ENCODE data around the gene OLA1. TPM values are rescaled to one million over a fixed set of nuclear protein-coding genes. Genes with fewer than 3 reads are reported as not detected.

The OLA1 gene
- polyA plus RNA-seq, 2 of the 4 experiments (the other 2 are of a cell fraction), result 127 to 226 TPM

DNA sequence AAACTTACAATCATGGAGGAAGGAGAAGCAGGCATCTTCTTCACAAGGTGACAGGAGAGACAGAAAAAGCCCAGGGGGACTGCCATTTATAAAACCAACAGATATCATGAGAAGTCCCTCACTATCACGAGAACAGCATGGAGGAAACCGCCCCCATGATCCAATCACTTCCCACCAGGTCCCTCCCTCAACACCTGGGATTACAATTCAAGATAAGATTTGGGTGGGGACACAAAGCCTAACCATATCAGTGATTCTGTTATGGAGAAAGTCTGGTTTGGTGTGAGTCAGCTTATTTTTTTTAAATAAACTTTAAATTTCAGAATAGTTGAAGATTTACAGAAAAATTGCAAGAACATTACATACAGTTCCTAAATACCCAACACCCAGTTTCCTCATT, 198.4 kb downstream of the OLA1 start:
- ChIA-PET POLR2A (no interaction called here), CTCF (interaction anchor here (0.8 kb wide), 1 partner anchor 10 kb away, joined by 3 read pairs; no protein-coding TSS in a partner anchor)
- no peak for FAIRE-seq

DNA sequence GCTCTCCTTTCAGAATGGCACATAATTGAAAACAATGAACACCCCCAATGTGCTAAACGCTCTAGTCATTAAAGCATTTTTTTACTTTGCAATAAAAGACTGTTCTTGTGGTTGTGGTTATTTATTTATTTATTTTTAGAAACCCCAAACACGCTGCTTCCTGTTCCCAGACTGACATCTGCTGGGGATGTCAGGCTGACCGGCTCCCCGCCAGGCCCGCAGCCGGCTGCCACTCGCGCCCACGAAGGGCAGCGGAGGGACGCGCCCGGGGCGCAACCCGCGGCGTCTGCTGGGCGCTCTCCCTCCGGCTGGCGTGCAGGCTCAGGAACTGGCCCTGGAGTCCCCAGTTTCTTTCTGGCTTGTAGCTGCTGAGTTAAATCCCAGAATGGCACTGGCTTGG, 200.1 kb downstream of the OLA1 start:
- TF ChIP-seq RAD21 (conservative IDR thresholded peaks at IDR 0.05 in 1 of 2, IDR thresholded peaks at IDR 0.05 in 1 of 2) (peak; percentile 14 to 19; a peak in 1 of 5 replicates), HOXA7 (CRISPR knock-in tag; IDR thresholded peaks at IDR 0.05) (no peak)
- ChIA-PET CTCF (interaction anchor here (0.5 to 1.2 kb wide), 3 partner anchors 8 to 390 kb away, joined by 3 to 5 read pairs (median 4); no protein-coding TSS in a partner anchor), POLR2A (interaction anchor here (0.5 kb wide), 1 partner anchor 84 kb away, joined by 3 read pairs; no protein-coding TSS in a partner anchor)
- WGBS (ENCODE audit: missing lambda C conversion rate), result 94% methylated on average over 11 of the region's 20 CpGs
- Histone ChIP-seq H3K27ac (peak overlapping the region in 1 of 2 experiments; percentile 93; a peak in 2 of 6 replicates), H3K4me3 (no peak overlapping the region), H3K9me3 (no peaks in the 10 kb centered on the region), H3K4me1 (peaks cover 26% of the 10 kb centered on the region), H3K4me2 (no peak overlapping the region)
- FAIRE-seq, result no peak
- no peak for DNase-seq (ENCODE audit: low read depth in 1 of 2, low spot score in 1 of 2)
- ATAC-seq, result no peak

More for the DNA sequence above, 198.4 kb downstream of the OLA1 start:
- peak overlapping the region; percentile 85 to 93 for H3K27ac ChIP-seq
- ATAC-seq (no peak), DNase-seq (ENCODE audit: low read depth in 1 of 2, low spot score in 1 of 2) (no peak)
- 86% methylated on average over 2 of the region's 2 CpGs for WGBS (ENCODE audit: missing lambda C conversion rate)
- no peaks in the 10 kb centered on the region for H3K9me3 ChIP-seq
- H3K4me1 ChIP-seq, result peaks cover 37% of the 10 kb centered on the region
- no peak for TF ChIP-seq KDM1A (IDR thresholded peaks at IDR 0.05; ENCODE audit: low read depth)
- TF ChIP-seq, protein P1, sequence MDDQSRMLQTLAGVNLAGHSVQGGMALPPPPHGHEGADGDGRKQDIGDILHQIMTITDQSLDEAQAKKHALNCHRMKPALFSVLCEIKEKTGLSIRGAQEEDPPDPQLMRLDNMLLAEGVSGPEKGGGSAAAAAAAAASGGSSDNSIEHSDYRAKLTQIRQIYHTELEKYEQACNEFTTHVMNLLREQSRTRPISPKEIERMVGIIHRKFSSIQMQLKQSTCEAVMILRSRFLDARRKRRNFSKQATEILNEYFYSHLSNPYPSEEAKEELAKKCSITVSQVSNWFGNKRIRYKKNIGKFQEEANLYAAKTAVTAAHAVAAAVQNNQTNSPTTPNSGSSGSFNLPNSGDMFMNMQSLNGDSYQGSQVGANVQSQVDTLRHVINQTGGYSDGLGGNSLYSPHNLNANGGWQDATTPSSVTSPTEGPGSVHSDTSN (IDR thresholded peaks at IDR 0.05), result no peak
- TF ChIP-seq NPAS2 (CRISPR knock-in tag; IDR thresholded peaks at IDR 0.05; ENCODE audit: borderline replicate concordance), result no peak
- TF ChIP-seq RCOR1 (IDR thresholded peaks at IDR 0.05; ENCODE audit: low read depth, low read length), result no peak
- TF ChIP-seq HEYL (CRISPR knock-in tag; IDR thresholded peaks at IDR 0.05), result no peak
- TF ChIP-seq JUNB (IDR thresholded peaks at IDR 0.05), result no peak
- no peak for TF ChIP-seq MYC (IDR thresholded peaks at IDR 0.05; ENCODE audit: borderline replicate concordance, low read length)
- TF ChIP-seq NR3C1 (IDR thresholded peaks at IDR 0.05), result no peak
- TF ChIP-seq JUN (IDR thresholded peaks at IDR 0.05), result no peak
- no peak for TF ChIP-seq RFX5 (IDR thresholded peaks at IDR 0.05)
- no peak for TF ChIP-seq FOSL2 (IDR thresholded peaks at IDR 0.05)
- TF ChIP-seq FOSL2 (CRISPR knock-in tag; IDR thresholded peaks at IDR 0.05), result no peak
- TF ChIP-seq FOSB (CRISPR knock-in tag; IDR thresholded peaks at IDR 0.05), result no peak
- TF ChIP-seq ESRRA (IDR thresholded peaks at IDR 0.05; ENCODE audit: borderline replicate concordance, low read length), result no peak
- TF ChIP-seq BHLHE40 (IDR thresholded peaks at IDR 0.05; ENCODE audit: low read depth, low read length), result no peak
- TF ChIP-seq FOXS1 (CRISPR knock-in tag; IDR thresholded peaks at IDR 0.05), result no peak
- TF ChIP-seq, protein P2, sequence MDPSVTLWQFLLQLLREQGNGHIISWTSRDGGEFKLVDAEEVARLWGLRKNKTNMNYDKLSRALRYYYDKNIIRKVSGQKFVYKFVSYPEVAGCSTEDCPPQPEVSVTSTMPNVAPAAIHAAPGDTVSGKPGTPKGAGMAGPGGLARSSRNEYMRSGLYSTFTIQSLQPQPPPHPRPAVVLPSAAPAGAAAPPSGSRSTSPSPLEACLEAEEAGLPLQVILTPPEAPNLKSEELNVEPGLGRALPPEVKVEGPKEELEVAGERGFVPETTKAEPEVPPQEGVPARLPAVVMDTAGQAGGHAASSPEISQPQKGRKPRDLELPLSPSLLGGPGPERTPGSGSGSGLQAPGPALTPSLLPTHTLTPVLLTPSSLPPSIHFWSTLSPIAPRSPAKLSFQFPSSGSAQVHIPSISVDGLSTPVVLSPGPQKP (IDR thresholded peaks at IDR 0.05; ENCODE audit: low read depth, low read length), result no peak
- TF ChIP-seq, protein P3, sequence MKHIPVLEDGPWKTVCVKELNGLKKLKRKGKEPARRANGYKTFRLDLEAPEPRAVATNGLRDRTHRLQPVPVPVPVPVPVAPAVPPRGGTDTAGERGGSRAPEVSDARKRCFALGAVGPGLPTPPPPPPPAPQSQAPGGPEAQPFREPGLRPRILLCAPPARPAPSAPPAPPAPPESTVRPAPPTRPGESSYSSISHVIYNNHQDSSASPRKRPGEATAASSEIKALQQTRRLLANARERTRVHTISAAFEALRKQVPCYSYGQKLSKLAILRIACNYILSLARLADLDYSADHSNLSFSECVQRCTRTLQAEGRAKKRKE (CRISPR knock-in tag; IDR thresholded peaks at IDR 0.05; ENCODE audit: low read depth), result no peak
- TF ChIP-seq, protein P4, sequence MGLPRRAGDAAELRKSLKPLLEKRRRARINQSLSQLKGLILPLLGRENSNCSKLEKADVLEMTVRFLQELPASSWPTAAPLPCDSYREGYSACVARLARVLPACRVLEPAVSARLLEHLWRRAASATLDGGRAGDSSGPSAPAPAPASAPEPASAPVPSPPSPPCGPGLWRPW (IDR thresholded peaks at IDR 0.05), result no peak
- H3K4me2 ChIP-seq, result 0 out of 3 replicates have a peak overlapping the region, but pooled peaks have one; percentile 89
- H3K4me3 ChIP-seq, result no peak overlapping the region

DNA sequence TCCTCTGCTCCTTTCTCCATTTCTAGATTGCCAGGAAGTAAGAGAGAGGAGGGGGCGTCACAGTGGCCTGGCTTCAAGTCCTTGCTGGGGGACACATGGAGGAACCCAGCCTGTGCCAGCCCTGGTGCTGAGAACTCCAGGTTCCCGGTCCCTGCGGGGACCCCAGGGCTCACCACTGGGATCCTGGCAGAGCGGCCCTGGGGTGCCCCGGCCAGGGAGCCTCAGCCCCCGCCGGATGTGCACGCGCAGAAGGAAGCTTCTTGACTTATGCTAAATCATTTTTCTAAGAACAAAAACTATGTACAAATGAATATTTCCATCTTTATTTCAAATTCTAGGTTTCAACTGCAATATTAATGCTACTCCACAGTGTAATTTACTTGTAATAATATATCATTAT, 200.6 kb downstream of the OLA1 start:
- no peak for TF ChIP-seq TFCP2L1 (CRISPR knock-in tag; IDR thresholded peaks at IDR 0.05)
- TF ChIP-seq, protein P5, sequence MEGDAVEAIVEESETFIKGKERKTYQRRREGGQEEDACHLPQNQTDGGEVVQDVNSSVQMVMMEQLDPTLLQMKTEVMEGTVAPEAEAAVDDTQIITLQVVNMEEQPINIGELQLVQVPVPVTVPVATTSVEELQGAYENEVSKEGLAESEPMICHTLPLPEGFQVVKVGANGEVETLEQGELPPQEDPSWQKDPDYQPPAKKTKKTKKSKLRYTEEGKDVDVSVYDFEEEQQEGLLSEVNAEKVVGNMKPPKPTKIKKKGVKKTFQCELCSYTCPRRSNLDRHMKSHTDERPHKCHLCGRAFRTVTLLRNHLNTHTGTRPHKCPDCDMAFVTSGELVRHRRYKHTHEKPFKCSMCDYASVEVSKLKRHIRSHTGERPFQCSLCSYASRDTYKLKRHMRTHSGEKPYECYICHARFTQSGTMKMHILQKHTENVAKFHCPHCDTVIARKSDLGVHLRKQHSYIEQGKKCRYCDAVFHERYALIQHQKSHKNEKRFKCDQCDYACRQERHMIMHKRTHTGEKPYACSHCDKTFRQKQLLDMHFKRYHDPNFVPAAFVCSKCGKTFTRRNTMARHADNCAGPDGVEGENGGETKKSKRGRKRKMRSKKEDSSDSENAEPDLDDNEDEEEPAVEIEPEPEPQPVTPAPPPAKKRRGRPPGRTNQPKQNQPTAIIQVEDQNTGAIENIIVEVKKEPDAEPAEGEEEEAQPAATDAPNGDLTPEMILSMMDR (IDR thresholded peaks at IDR 0.05), result no peak
- no peak for TF ChIP-seq NFE2L2 (conservative IDR thresholded peaks at IDR 0.05; ENCODE audit: low read length)
- TF ChIP-seq, protein P2 (IDR thresholded peaks at IDR 0.05; ENCODE audit: low read depth, low read length), result no peak
- TF ChIP-seq, protein P6, sequence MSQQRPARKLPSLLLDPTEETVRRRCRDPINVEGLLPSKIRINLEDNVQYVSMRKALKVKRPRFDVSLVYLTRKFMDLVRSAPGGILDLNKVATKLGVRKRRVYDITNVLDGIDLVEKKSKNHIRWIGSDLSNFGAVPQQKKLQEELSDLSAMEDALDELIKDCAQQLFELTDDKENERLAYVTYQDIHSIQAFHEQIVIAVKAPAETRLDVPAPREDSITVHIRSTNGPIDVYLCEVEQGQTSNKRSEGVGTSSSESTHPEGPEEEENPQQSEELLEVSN (IDR thresholded peaks at IDR 0.05; ENCODE audit: borderline replicate concordance, low read depth), result no peak
- TF ChIP-seq POLR2AphosphoS2 (conservative IDR thresholded peaks at IDR 0.05; ENCODE audit: low read length), result no peak
- TF ChIP-seq NPAS2 (CRISPR knock-in tag; IDR thresholded peaks at IDR 0.05; ENCODE audit: borderline replicate concordance), result no peak
- no peak for TF ChIP-seq CEBPB (IDR thresholded peaks at IDR 0.05)
- no peak for TF ChIP-seq PHF8 (IDR thresholded peaks at IDR 0.05; ENCODE audit: borderline replicate concordance, low read depth)
- Histone ChIP-seq H3K4me2 (no peak overlapping the region), H3K4me1 (peaks cover 25% of the 10 kb centered on the region), H3K9me3 (no peaks in the 10 kb centered on the region), H3K4me3 (no peak overlapping the region), H3K27ac (peak overlapping the region in 1 of 2 experiments; percentile 43; a peak in 3 of 6 replicates)
- POLR2A ChIA-PET, result no interaction called here
- CTCF ChIA-PET, result interaction anchor here (0.5 to 1.2 kb wide), 5 partner anchors 24 to 389 kb away, joined by 3 to 4 read pairs (median 3); no protein-coding TSS in a partner anchor
- DNase-seq (ENCODE audit: low read depth in 1 of 2, low spot score in 1 of 2), result no peak
- 96% methylated on average over 9 of the region's 9 CpGs for WGBS (ENCODE audit: missing lambda C conversion rate)
- no peak for ATAC-seq
- no peak for FAIRE-seq

Measured in A549 (cell line).